HG03342 (cell line): Measurements from ENCODE around the gene SLC51A.
"Not testable (repeated sequence)": the region's sequence is repeated elsewhere in the genome, so short reads cannot be mapped to it uniquely, and the experiment has no call there.

Experiments used
- ATAC-seq: cut with Tn5 transposase; IDR thresholded peaks from one replicate; pipeline ENCODE4 v1.9.1; 2021; ENCODE audit warnings: mild to moderate bottlenecking, moderate library complexity; ENCODE audit not compliant: unreplicated experiment

Gene SLC51A

DNA sequence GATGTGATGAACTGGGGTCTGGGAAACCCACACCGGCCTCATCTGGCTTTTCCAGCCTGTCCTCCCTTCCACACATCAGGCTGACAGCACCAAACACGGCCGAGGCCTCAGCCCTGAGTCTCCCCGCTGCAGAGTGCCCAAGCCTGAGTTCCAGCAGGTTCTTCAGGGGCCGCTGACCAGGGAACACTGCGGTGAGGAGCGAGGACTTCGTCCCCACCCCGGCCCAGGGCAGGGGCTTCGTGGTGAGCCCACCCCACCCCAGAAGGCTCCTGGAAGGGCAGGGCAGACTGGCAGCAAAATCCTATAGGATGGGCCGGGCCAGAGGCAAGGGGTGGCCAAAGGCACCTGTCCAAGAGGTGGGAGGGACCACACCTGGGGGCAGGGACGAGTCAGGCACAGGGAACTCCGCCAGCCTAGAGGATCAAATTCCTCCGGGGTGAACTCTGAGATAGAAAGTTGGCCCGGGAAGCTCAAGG lies at the start of gene SLC51A:
SLC51A (plus strand) TSS at position 446 of the 476 bp plus-strand sequence. CDS start 179 bp downstream, outside the sequence.
- ATAC-seq = no peak

DNA sequence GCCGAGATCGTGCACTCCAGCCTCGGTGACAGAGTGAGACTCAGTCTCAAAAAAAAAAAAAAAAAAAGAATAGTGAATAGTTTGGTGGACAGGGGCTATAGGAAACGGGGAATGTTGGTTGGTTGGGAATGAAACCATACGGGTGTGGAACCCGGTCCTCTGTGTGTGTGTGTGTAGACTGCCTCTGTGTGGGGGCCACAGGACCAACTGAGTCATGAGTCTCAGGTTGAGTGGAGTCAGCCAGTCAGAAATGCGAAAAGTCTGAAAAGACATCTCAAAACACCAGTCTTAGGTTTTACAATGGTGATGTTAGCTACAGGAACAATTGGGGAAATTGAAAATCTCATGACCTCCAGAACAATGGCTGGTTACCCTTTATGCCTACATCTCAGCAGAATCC lies 49.6 kb upstream of the SLC51A start:
- no peak for ATAC-seq

DNA sequence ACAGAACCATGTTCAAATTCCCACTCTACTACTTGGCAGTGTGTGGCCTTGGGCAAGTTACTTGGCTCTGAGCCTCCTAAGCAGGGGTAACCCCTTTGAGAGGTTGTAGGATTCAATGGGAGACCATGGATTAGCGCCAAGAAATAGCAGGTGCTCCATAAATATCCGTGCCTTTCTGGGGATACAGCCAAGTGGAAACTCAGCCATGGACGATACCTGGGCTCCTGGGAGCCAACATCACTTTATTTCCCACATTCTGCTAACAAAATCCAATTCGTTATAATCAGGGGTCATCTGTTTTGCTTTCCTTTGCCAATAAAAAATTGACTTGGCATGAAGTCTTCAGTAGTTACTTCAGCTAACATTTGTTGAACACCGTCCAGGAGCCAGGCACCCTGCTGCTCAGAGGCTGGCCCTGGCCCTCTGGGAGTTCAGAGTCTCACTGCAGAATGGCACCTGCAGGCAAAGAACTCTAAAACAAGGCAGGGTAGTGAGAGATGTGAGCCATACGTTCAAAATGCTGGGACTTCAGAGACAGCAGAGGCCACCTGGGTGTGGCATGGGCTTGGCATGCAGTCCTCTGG lies 47.4 kb upstream of the SLC51A start:
- ATAC-seq = no peak

DNA sequence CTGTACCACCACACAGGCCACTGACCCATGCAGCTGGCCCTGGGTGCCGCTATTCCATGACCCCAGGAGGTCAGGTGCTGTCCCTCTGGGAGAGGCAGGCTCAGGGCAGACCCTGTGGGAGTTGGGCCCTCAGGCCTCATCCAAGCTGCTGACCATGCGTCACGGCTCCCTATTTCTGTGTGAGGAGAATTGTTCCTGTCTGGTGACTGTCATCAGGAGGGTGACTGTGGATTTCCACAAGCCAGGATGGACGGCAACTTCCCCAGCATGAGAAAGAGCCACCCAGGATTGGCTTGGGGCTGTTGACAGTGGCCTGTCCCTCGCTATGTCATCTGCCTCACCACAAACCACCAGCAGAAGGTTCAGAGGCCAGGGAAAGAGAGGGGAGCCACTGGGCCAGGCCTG lies 46.5 kb upstream of the SLC51A start:
- ATAC-seq = no peak

DNA sequence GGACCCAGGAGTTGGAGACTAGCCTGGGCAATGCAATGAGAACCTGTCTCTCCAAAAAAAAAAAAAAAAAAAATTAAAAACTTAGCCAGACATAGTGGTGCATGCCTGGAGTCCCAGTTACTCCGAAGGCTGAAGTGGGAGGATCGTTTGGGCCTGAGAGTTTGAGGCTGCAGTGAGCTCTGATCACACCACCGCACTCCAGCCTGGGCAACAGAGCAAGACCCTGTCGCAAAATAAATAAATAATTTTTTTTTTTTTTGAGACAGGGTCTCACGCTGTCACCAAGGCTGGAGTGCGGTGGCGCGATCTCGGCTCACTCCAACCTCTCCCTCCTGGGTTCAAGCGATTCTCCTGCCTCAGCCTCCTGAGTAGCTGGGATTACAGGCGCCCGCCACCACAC lies 46.0 kb upstream of the SLC51A start:
- not testable (repeated sequence) for ATAC-seq

DNA sequence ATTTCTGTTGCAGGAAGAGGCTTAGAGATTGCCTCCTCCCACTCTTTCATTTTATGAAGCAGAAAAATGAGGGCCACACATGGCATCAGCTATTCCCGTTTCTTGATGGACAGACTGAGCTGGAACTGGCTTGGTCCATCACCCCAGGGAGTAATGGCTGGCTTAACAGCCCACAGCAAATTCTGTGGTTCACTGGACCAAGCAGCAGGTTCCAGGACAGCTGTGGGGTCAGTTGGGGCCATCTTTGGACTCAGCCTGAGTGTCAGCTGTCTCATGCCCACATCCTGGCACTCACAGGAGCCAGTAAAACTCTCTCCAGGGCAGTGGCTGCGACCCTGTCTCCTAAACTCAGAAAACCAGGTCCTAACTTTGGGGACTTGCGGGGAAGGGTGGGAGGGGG lies 41.7 kb upstream of the SLC51A start:
- no peak for ATAC-seq

DNA sequence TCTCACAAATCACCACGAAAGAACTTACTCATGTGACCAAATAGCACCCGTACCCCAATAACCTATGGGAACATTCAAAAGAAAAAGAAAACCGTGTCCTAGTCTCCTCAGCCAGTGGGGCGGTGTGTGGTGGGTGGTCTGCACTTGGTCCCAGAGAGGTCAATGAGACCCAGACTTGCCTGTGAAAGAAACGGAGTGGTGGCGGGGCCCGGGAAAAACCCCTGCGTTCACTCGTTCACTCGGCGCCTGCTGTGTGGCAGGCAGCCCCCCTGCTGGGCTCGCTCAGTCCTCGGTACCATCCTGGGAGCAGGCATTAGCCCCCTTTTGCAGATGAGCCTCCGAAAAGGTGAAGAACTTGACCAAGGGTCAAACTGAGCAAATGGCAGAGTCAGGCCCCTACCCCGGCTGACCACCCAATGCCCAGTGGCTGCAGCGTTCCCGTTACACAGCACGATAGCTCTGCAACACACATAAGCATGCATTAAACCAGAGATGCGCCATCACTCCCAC lies 41.2 kb upstream of the SLC51A start:
- no peak for ATAC-seq

DNA sequence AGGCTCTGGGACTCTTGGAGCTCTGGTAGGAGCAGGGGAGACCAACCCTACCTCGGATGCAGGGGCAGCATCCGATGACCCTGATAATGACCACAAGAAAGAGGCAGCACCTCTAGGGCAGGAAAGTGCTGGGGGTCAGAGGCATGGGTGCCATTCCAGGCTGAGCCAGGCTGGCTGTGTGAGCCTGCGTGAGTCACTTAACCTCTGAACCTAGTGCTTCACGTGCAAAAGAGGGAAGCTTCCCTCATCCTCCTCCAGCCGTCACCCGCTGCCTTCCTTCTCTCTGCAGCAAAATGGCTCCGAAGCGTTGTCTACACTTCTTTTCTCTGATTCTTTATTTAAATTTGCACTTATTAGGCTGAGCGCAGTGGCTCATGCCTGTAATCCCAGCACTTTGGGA lies 40.6 kb upstream of the SLC51A start:
- no peak for ATAC-seq

DNA sequence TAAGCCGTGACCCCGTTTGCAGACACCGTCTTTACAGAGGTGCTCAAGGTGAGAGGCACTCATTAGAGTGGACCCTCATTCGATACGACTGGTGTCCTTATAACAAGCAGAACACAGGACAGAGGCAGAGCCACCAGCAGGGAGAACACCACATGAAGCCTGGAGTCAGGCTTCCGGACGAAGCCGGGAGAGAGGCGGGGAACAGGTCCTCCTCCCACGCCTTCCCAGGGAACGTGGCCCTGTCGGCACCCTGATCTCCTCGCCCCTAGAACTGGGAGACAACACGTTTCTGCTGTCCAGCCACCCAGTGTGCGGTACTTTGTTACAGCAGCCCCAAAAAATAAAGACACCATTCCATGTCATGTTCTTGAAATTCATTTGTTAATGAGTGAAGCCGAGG lies 38.8 kb upstream of the SLC51A start:
- ATAC-seq = no peak

DNA sequence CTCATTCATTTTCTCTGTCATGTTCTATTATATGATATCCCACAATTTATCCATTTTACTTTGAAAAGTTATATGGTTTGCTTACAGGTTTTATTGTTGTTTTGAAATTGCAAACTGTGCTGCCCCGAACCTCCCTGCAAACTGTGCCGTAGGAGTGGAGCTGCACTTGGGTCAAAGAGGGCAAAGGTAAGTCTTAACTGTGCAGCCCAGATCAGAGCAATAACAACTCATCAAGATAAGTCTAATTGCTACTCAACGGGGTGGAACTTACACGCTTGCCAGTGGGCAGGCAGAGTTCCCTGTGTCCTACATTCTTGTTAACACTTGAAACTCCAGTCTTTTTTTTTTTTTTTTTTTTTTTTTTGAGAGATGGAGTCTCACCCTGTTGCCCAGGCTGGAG lies 38.4 kb upstream of the SLC51A start:
- no peak for ATAC-seq

DNA sequence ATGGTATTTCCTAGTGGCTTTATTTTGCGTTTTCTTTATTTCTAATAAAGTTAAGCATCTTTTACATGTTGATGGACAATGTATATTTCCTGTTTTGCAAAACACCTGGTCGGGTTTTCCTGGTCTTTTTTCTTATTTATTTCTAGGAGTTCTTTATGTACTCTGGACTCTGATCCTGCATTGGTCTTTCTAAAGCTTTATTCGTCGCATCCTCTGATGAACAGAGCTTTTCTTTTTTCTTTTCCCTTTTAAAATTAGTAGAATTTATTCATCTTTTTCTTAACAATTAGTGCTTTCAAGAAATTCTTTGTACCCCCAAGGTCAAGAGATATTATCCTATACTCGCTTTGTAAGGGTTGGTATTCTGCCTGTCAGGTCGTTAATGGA lies 37.3 kb upstream of the SLC51A start:
- no peak for ATAC-seq

DNA sequence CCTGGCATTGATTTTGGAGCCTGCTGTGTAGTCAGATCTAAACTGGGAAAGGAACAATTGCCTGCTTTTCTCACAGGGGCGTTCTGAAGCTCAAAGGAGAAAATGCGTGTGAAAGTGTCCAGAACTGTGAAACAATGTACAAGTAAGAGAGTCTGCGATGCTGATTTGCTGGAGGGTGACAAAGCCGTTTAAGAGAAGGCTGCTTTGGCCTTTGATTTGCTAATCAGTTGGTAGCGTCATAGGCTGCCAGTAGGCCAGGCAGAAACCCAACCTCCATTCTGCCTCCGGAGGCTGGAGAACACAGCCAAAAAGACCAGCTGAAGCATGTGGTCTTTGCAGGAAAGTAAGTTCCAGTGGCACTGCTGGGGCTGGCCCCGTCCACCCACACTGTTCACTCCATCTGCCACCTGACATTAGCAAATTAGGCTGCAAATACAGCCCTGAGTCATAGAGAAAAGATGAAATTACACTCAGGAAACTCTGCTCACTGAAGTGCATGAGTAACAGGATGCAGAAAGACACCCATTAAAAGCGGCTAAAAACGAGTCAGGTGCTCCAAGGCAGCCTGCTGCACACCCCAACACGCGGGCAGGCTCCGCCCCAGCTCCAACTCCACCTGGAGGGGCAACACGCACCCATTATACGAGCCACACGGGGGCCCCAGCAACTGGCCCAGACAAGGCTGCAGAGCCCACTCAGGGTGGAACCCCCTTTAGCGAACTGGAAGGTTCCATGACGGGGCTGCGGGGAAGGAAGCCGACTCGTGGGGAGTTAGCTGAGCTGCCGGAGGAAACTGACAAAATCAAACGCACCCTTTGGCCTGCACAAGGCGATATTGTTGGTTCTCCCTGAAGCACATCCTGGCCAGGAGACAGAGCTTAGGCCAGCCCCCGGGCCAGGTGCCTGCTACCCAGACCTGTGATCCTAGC lies 36.7 kb upstream of the SLC51A start:
- ATAC-seq = peak; percentile 57

DNA sequence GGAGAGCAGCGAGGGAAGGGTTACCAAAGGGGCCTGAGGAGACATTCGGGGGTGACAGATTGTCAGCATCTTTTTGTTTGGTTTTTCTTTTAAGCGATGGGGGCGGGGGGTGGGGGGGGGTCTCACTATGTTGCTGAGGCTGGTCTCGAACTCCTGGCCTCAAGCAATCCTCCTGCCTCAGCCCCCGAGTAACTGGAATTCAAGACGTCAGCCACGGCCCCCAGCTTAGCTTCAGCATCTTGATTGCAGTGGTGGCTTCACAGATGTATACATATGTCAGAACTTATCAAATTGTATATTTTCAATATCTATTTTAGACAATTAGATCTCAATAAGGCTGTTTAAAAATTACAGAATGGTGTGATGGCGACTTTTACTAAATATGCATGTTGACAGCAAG lies 36.0 kb upstream of the SLC51A start:
- ATAC-seq = no peak

DNA sequence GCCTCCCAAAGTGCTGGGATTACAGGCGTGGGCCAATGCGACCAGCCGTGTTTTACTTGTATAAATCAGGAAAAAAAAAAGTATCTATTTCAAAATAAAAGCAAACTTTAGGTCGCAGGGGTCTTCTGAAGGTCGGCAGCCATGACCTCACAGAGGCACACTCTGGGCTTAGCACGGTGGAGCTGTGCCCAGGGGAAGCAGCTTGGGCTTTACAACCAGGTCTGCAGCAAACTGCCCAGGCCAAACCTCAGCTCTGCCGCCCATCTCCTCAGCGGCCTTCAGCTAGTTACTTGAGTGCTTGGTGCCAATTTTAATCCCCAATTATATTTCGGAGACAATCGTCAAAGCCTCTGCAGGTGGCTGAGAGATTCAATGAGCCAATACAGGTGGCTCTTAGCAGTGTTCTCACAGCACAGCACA lies 35.2 kb upstream of the SLC51A start:
- no peak for ATAC-seq

DNA sequence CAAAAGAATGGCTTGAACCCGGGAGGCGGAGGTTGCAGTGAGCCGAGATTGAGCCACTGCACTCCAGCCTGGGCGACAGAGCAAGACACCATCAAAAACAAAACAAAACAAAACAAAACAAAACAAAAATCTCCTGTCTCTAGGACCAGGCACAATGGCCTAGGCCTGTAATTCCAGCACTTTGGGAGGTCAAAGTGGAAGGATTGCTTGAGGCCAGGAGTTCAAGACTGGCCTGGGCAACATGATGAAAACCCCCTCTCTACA lies 32.2 kb upstream of the SLC51A start:
- not testable (repeated sequence) for ATAC-seq

DNA sequence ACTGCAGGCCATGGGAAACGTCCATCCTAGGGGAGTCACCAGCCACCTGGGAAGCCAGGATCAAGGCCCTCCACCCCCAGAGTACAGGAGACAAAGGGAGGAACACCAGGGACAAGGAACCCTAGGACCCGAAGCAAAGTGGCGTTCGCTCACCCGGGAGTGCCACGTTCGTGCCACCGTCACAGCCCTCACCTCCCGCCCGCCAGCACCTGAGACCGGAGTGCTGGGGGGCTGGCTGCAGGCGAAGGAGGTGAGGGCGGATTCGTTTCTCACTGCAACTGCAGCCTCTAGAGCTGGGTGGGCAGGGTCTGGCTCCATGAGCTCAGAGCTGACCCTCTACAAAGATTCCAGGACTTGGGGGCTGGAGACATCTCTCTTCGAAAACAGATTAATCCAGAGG lies 31.5 kb upstream of the SLC51A start:
- no peak for ATAC-seq

DNA sequence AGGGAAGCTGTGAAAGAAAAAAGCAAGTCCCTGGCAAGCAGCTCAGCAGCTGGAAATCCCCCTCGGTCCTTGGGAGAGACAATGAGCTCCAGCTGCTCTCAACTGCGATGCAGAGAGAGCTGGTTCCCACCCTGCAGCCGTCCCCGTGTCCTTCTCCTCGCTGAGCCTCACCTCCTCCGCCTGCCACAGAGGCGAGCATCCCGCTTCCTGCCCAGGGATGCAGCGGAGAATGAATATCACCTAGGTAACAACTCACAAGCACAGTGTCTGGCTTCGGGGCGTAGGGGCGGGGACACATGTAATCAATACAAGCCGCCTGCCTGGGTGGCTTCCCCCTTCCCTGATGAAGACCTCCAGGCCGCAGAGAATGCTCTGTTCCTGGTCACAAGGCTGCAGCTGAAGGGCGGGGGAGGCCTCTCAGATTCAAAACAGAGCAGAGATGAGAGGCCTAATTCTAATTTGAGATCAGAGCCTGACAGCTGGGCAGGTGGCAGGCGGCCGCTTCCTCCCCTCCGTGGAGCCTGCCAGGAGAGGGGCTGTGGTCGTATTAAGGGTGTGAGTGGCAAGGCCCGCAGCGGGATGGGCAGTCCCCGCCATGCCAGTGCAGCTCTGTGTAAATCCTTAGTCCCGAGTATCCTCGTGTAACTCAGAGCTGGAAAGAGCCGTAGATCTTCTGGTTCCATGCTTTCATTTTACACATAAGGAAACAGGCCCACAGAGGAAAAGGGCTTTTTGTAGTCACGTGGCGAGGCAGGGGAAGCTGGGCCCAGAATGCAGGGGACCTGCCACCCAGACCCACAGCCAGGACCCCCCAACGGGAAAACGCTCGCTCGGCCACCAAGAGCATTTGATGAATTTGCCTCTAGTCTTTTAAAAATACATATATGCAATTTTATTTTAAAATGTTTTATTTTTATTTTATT lies 29.4 kb upstream of the SLC51A start:
- peak; percentile 38 for ATAC-seq

DNA sequence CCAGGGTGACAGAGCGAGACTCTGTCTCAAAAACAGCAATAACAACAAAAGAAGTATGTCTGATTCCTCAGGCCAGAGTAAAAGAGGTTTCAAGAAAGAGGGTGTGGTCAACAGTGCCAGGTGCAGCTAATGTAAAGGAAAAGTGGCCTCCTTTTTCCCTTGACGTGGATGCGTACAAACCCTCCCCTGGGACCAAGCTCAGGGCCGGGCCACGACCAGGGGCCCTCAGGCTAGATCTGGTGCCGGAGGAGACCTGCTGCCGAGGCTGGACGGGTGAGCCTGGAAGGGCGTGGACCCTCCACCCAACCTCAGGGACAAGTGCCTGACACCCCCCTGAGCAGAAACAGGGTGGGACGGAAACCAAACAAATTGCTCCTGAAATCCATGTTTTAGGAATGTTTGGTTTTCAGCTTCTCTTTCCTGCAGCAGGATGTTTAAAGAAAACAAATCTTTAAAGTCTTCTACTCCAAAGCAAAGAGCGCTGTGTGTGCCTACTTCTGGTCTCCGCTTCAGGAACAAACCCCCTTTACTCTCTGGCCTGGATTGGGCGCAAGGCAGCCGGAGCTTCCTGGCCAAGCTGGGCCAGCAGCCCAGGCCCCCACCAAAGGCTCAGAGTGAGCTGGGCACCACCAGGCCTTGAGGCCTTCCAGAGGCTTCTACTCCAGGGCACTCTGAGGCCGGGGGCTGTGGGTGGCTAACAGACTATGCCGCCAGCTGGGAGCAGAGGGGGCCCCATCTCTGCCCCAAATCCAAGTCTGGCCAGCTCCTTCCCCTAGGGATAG lies 26.6 kb upstream of the SLC51A start:
- no peak for ATAC-seq

DNA sequence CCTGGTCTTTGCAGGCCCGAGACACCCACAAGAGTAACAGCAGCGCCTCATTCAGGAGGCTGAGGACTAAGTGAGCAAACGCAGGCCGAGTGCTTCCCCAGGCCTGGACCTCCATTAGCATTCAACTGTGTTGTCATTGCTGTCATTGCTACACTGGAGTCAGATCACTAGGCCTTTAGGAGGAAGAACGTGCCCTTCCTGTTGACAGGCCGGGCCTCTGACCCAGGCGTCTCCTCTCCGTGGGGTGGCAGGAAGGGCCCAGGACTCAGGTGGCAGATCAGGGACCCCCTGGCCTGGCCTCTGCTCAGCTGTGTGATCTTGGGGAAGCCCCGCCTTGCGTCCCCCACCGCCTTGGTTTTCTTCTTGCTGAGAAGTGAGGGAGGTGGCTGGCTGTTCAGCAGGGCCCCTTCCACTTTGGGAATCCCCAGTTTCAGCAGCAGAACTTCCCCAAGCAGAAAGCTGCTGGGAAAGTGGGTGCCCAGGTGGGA lies 24.3 kb upstream of the SLC51A start:
- ATAC-seq = peak; percentile 45

DNA sequence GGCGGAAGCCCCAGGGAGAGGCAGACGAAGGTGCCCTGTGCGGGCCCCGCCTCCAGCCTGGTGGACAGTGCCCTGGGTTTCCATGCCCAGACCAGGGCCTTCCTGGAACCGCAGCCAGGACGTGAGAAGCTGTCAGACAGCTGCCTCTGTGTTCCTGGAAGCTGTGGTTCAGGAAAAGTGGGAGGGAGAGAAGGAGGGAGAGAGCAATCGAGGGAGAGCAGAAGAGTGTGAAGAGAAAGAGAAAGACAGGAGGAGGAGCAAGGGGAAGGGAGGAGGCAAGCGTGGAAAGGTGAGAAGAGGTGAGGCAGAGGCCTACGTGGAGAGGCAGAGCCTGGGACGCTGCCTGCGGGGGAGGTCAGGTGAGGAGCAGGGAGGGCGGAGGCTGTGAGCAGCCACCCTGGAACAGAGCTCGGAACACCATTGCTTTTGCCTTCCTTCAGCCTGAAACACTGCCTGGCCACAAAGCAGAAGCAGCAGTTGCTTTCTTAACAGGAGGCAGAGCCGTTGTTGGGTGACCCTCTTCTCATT lies 23.7 kb upstream of the SLC51A start:
- ATAC-seq = no peak
